Measurements from ENCODE around the gene LRBA.

The LRBA gene

GRCh38 chr4:150265806-150266205 lies 749.3 kb downstream of the LRBA start:
- DNase-seq (ENCODE audit: low read depth in 2 of 2): no peak

- no peak for DNase-seq (ENCODE audit: low read depth in 2 of 2)
Measured at GRCh38 chr4:150264595-150265161, 750.4 kb downstream of the LRBA start.

DNA sequence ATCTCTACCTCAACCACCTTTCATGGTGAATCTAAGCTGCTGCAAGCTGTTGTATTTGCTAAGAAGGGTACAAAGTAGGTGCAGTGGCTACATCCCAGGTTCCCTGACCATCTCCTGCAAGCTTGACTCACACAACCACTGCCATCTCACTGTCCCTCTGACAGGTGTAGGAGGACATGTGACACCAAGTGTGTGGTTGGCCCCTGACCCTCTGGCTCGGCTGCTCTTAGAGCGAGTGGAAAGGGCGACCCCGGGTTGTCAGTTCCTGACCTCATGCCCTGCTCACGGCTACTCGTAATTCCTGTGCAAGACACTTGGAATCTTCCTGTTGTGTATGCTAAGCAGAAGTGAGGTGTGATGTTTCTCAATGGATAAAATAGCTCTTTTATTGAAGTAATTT lies 752.5 kb downstream of the LRBA start:
- DNase-seq (ENCODE audit: low read depth in 2 of 2): no peak

GRCh38 chr4:150261571-150261970 lies 753.5 kb downstream of the LRBA start:
- DNase-seq (ENCODE audit: low read depth in 2 of 2): no peak

- no peak for DNase-seq (ENCODE audit: low read depth in 2 of 2)
Measured at GRCh38 chr4:150259861-150260567, 755.1 kb downstream of the LRBA start.

DNA sequence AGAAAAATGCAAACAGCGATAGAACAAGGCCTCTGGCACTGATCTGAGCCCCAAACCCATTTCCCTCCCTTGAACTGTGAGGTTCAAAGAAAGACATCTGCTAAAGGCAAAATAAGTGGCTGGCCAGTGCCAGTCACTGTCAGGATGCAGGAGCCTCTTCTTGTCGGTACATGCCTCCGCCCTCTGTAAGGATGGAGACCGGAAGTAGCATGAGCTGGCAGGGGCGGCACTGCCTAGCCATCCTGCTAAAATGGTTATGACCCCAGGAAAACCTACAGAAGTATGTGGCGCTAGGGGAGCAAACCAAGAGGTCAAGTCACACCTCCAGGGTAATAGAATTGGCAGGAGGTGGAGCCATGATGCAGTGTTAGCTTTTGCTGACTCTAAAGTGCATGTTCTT lies 756.5 kb downstream of the LRBA start:
- DNase-seq (ENCODE audit: low read depth in 2 of 2): no peak

- DNase-seq (ENCODE audit: low read depth in 2 of 2): no peak
Measured at GRCh38 chr4:150256841-150257730, 758.0 kb downstream of the LRBA start.

- no peak for DNase-seq (ENCODE audit: low read depth in 2 of 2)
Measured at GRCh38 chr4:150256225-150256620, 758.9 kb downstream of the LRBA start.

DNA sequence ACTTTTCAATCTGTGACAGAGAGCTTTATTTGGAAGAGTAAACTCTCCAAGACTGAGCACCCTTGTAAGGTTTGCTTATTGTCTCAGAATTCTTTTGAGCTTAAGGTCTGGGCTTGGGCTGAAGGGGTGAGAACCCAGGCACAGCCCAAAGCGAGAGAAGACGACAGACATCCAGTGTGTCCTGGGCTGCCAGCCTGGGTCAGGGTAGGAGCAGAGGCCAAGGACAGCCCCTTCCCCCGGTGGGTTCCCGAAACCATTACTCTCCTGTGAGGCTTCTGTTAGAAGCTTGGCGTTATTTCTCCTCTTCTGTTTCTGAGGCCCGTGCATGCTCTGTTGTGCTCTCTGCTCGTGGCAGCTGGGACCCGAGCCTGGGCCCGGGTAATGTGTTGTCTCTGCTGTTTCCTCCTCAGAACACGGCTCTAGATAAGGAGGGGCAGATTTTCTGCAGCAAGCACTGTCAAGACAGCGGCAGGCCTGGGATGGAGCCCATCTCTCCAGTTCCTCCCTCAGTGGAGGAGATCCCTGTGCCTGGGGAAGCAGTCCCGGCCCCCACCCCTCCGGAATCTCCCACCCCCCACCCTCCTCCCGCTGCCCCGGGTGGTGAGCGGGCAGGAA lies 759.4 kb downstream of the LRBA start:
- no peak for DNase-seq (ENCODE audit: low read depth in 2 of 2)

DNA sequence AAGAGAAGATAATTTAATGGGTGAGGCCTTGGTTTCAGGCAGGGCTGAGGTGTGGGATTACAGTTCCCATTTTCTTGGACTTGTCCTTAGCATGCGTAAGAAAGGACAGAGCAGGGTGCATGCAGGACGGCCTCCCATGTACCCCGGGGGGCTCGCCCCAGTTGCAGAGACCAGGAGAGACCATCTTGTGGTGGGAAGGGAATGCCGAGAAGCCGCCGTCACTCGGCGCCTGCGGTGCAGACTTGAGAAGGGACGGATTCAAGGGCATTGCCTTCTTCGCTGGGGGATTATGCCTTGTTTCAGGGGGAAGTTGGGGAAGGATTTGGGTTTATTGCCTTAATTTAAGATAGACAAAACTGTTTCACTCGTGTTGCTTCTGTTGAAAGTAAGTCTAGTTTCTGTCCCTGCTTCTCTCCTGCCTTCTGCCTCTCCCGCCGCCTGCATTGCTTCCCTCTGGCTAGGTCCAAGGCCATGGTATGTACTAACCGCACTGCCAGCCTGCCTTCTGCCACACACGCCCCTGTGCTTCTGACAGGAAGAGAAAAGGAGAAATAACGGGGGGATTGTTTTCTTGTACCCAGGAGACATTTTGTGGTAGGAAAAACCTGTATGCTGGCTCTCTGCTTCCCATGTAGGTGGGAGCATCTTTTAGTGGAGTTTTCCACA lies 761.0 kb downstream of the LRBA start:
- no peak for DNase-seq (ENCODE audit: low read depth in 2 of 2)

GRCh38 chr4:150253416-150253815 lies 761.7 kb downstream of the LRBA start:
- DNase-seq (ENCODE audit: low read depth in 2 of 2): no peak

DNA sequence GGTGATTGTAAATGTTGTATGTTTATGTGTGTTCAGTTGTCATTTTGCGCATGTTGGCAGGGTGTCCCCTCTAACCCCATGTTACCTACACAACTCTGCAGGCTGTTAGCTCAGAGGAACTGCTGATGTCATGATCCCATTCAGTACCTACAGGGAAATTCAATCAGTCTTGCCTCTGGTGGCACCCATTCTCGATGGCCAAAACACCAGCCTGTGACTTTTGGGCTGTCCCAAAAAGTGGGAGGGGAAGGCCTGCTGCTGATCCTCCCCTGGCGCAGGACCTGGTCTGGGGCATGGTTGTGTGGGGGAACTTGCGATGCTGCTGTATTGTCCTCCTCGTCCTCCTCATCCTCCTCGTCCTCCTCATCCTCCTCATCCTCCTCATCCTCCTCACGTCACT lies 762.3 kb downstream of the LRBA start:
- DNase-seq (ENCODE audit: low read depth in 2 of 2): no peak

DNA sequence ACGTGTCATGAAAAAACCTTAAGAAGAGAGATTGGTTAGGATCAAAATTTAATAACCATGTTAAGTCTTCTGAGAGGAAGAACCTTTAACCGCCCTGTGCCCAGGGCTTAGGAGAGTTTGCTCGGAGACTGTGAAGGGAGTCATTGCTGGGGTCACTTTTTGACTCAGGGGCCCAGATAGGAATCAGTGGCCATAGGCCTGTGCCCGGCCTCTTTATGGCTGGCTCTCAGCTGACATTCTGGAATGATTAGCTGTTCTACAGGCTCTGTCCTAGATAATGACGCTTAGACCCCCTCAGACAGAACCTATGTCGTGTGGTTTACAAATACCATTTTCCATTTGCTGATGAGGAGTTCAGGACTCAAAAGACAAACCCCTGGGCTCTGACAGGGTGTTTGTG lies 762.8 kb downstream of the LRBA start:
- no peak for DNase-seq (ENCODE audit: low read depth in 2 of 2)

DNA sequence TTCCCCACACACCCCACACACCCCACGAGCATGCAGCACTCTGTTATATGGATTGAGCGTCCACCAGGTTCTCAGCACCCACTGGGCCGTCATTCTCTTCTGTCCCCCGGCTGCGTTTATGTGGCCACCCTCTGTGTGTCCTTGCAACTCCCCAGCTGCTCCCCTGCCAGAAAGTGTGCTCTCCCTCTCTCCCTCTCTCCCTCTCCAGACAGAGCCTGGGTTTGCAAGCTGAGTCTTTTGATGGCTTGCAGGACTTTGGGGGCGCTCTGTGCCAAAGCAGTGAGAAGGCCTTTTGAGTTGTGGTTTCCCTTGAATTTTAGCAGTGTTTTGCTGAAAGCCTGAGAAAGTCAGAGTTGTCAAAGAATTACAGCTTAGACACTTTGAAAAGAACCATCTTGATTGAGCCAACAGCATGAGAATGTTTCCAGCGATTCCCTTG lies 763.3 kb downstream of the LRBA start:
- DNase-seq (ENCODE audit: low read depth in 2 of 2): no peak

GRCh38 chr4:150250998-150251651 lies 764.0 kb downstream of the LRBA start:
- no peak for DNase-seq (ENCODE audit: low read depth in 2 of 2)

- DNase-seq (ENCODE audit: low read depth in 2 of 2): no peak
Measured at GRCh38 chr4:150250293-150250997, 764.6 kb downstream of the LRBA start.

GRCh38 chr4:150248181-150248580 lies 766.9 kb downstream of the LRBA start:
- no peak for DNase-seq (ENCODE audit: low read depth in 2 of 2)

GRCh38 chr4:150247184-150247583 lies 767.9 kb downstream of the LRBA start:
- DNase-seq (ENCODE audit: low read depth in 2 of 2): no peak

DNA sequence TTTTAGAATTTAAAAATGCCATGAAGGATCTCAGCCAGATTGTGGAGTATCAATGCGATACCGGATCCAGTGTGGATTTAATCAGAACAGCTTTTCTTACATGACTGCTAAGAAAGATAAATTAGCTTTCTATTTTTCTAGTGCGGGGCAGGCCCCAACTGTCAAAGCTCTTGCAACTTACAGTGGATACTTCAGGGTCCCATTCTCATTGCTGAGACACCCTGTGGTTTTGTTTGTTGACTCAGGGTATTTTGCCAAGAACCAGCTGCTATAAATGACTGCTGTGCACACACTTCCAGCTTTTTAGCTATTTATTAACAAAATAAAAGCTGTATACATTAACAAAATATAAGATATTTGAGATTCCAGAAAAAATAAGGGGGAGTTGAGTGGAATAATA lies 770.5 kb downstream of the LRBA start:
- no peak for DNase-seq (ENCODE audit: low read depth in 2 of 2)

GRCh38 chr4:150243932-150244331 lies 771.2 kb downstream of the LRBA start:
- no peak for DNase-seq (ENCODE audit: low read depth in 2 of 2)
